ENCODE measurements around the gene RAPGEF6.

DNA sequence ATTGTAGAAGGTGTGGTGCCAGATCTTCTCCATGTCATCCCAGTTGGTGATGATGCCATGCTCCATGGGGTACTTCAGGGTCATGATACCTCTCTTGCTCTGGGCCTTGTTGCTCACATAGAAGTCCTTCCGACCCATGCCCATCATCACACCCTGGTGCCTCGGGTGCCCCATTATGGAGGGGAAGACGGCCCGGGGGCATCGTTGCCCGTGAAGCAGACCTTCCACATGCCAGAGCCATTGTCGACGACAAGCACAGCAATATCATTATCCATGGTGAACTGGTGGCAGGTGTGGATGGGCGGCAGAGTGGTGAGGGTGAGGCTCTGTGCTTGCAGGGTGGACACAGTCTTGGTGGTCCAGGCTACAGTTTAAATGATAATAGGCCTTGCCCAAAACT is 24.8 kb upstream of the RAPGEF6 start:
- TF ChIP-seq, protein P1, sequence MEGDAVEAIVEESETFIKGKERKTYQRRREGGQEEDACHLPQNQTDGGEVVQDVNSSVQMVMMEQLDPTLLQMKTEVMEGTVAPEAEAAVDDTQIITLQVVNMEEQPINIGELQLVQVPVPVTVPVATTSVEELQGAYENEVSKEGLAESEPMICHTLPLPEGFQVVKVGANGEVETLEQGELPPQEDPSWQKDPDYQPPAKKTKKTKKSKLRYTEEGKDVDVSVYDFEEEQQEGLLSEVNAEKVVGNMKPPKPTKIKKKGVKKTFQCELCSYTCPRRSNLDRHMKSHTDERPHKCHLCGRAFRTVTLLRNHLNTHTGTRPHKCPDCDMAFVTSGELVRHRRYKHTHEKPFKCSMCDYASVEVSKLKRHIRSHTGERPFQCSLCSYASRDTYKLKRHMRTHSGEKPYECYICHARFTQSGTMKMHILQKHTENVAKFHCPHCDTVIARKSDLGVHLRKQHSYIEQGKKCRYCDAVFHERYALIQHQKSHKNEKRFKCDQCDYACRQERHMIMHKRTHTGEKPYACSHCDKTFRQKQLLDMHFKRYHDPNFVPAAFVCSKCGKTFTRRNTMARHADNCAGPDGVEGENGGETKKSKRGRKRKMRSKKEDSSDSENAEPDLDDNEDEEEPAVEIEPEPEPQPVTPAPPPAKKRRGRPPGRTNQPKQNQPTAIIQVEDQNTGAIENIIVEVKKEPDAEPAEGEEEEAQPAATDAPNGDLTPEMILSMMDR (IDR thresholded peaks at IDR 0.05 in 4 of 5, conservative IDR thresholded peaks at IDR 0.05 in 1 of 5), result no peak
- no peak for TF ChIP-seq POLR2A (IDR thresholded peaks at IDR 0.05)
